Kidney (tissue), 14 donors: Measurements from ENCODE around the gene RALGAPB. TPM values are rescaled to one million over a fixed set of nuclear protein-coding genes. Genes with fewer than 3 reads are reported as not detected.

Experiments used
- DNase-seq, 5 donors: peaks; one replicate each; pipeline ENCODE4 v3.0.0-alpha.2; 2013 to 2020
- FAIRE-seq: peaks from 2 replicates; lab custom pipeline; 2012; peaks lifted over from hg19 to GRCh38; lab: Jason Lieb, UNC
- H3K27ac ChIP-seq, 2 donors: one replicate each; pipeline ENCODE4 v1.7.0; 2013; ENCODE audit warnings: low read depth in 2 of 2, low read length in 2 of 2, inconsistent platforms in 1 of 2
- H3K27me3 ChIP-seq: one replicate; pipeline ENCODE4 v1.7.1; 2013; ENCODE audit warnings: low read length, inconsistent platforms; ENCODE audit not compliant: control insufficient read depth, insufficient read depth
- H3K36me3 ChIP-seq, 3 donors: one replicate each; pipeline versions ENCODE4 v1.7.0 to v1.7.1; 2013; ENCODE audit warnings: low read length in 3 of 3, control low read depth in 1 of 3, inconsistent platforms in 1 of 3; ENCODE audit not compliant: insufficient read depth in 3 of 3, control insufficient read depth in 2 of 3
- H3K4me1 ChIP-seq, 3 donors: one replicate each; pipeline versions ENCODE4 v1.7.0 to v1.7.1; 2013; ENCODE audit warnings: low read length in 3 of 3, inconsistent platforms in 1 of 3, low read depth in 1 of 3; ENCODE audit not compliant: control insufficient read depth in 2 of 3, insufficient read depth in 2 of 3
- H3K4me3 ChIP-seq, 3 donors: one replicate each; pipeline versions ENCODE4 v1.7.0 to v1.8.1; 2013; ENCODE audit warnings: low read length in 3 of 3, control low read depth in 1 of 3, inconsistent platforms in 1 of 3
- H3K9ac ChIP-seq, 3 donors: one replicate each; pipeline versions ENCODE4 v1.7.0 to v1.7.1; 2013; ENCODE audit warnings: low read length in 3 of 3, control low read depth in 1 of 3, inconsistent platforms in 1 of 3
- H3K9me3 ChIP-seq, 3 donors: one replicate each; pipeline versions ENCODE4 v1.7.0 to v1.7.1; 2013; ENCODE audit warnings: low read length in 3 of 3, control low read depth in 1 of 3, inconsistent platforms in 1 of 3; ENCODE audit not compliant: control insufficient read depth in 2 of 3, insufficient read depth in 1 of 3
- intact Hi-C: fragments of 100-400 bp; cut with DNase I; formaldehyde crosslinking; loops from one replicate; pipeline ENCODE4 v1.11.1; 2022
- polyA plus RNA-seq: library from polyadenylated mRNA; stranded (reverse); fragments of 350-450 nt; fragmentation: Illumina TruSeq; extraction: RNeasy Lipid Tissue Mini Kit (QIAGEN cat#74804); gene quantifications from one replicate; pipeline ENCODE4 v1.2.3, GENCODE V29; 2014; ENCODE audit warnings: low read depth, low replicate concordance; ENCODE audit not compliant: insufficient read depth
- total RNA-seq: library from RNA; stranded (reverse); fragmentation: NEBNext Ultra II Directional; extraction: Animal tissue kit (Norgen Biotek cat#: 25700); gene quantifications from one replicate; pipeline ENCODE4 v1.2.1, GENCODE V29; 2021
- TF ChIP-seq, protein P1 (sequence below): IDR thresholded peaks from 3 replicates; pipeline ENCODE4 v1.5.1; 2012; ENCODE audit warnings: mild to moderate bottlenecking, moderate library complexity, borderline replicate concordance; ENCODE audit not compliant: insufficient read depth; ENCODE audit errors: extremely low read depth
- donor health status: control.
- donor health status: control.
- donor health status: control.
- donor health status: control.
- donor health status: control.
- donor health status: DM: yes; HTN: yes; CAD: no.
- donor health status: Normal renal cell carcinoma (clear cell type).

The RALGAPB gene
- total and polyA plus RNA-seq, 2 donors from 2014 or later, result 9.4 to 43.3 TPM

DNA sequence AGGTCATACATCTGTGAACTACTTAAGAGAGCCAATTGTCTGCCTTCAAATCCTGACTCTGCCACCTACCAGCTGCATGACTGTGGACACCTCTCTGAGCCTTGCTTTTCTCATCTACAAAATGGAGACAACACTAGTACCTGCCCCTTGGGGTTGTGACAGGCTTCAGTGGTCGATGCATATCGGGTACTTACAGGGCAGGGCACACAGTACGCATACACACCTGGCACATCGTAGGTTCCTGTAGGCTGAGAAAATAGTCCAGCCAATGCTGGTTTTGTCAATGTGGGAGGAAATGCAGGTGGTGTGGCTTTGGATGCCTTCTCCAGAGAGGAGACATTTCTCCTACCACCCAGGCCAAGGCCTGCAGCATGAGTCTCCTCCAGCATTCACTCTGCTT lies 110.7 kb downstream of the RALGAPB start:
- no peak for FAIRE-seq
- TF ChIP-seq, protein P1, sequence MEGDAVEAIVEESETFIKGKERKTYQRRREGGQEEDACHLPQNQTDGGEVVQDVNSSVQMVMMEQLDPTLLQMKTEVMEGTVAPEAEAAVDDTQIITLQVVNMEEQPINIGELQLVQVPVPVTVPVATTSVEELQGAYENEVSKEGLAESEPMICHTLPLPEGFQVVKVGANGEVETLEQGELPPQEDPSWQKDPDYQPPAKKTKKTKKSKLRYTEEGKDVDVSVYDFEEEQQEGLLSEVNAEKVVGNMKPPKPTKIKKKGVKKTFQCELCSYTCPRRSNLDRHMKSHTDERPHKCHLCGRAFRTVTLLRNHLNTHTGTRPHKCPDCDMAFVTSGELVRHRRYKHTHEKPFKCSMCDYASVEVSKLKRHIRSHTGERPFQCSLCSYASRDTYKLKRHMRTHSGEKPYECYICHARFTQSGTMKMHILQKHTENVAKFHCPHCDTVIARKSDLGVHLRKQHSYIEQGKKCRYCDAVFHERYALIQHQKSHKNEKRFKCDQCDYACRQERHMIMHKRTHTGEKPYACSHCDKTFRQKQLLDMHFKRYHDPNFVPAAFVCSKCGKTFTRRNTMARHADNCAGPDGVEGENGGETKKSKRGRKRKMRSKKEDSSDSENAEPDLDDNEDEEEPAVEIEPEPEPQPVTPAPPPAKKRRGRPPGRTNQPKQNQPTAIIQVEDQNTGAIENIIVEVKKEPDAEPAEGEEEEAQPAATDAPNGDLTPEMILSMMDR, result no peak

DNA sequence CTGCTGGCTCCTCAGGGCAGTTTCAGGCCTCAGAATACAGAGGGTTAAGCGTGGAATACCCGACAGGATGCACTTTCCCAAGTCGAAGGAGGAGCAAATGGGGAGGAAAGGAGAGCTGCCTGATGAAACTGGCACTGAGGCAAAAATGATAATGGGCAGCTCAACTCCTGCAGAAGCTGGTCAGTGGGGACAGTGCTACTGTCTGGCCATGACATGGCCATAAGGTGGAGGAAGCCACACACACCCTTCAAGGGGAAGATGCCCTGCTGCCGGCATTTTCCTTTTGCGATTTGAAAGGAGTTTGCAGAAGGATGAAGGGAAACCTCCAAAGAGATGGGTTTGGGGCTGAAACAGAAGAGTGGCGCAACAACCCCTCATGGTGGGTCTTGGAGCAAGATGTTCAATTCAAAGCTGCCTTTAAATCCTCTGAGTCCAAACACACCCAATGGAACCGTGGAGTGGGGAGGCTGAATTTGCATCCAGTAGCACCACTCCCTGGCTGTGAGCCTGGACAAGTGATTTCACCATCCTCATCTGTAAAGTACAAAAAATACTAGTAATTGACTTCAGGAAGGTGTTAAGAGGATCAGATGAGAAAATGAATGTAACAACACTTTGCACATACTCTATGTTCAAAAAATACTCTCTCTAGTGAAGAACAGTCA lies 111.6 kb downstream of the RALGAPB start:
- no peak for DNase-seq
- H3K9ac ChIP-seq, result no peak overlapping the region
- FAIRE-seq, result no peak
- H3K27ac ChIP-seq, result no peak overlapping the region
- no peaks in the 10 kb centered on the region for H3K27me3 ChIP-seq
- intact Hi-C loops, result no loop called here
- H3K4me3 ChIP-seq, result no peak overlapping the region
- no peaks in the 10 kb centered on the region for H3K9me3 ChIP-seq
- H3K36me3 ChIP-seq, result no peaks in the 10 kb centered on the region
- H3K4me1 ChIP-seq, result peaks cover 0 to 6% (median 0%) of the 10 kb centered on the region in 3 donors
- TF ChIP-seq, protein P1, result no peak

More for the DNA sequence above, 110.7 kb downstream of the RALGAPB start:
- peaks cover 0 to 6% (median 0%) of the 10 kb centered on the region in 3 donors for H3K4me1 ChIP-seq
- no peak overlapping the region for H3K27ac ChIP-seq
- H3K36me3 ChIP-seq, result no peaks in the 10 kb centered on the region
- H3K9me3 ChIP-seq, result no peaks in the 10 kb centered on the region
- H3K4me3 ChIP-seq, result no peak overlapping the region
- intact Hi-C loops, result no loop called here
- DNase-seq, result no peak
- no peaks in the 10 kb centered on the region for H3K27me3 ChIP-seq
- H3K9ac ChIP-seq, result no peak overlapping the region

DNA sequence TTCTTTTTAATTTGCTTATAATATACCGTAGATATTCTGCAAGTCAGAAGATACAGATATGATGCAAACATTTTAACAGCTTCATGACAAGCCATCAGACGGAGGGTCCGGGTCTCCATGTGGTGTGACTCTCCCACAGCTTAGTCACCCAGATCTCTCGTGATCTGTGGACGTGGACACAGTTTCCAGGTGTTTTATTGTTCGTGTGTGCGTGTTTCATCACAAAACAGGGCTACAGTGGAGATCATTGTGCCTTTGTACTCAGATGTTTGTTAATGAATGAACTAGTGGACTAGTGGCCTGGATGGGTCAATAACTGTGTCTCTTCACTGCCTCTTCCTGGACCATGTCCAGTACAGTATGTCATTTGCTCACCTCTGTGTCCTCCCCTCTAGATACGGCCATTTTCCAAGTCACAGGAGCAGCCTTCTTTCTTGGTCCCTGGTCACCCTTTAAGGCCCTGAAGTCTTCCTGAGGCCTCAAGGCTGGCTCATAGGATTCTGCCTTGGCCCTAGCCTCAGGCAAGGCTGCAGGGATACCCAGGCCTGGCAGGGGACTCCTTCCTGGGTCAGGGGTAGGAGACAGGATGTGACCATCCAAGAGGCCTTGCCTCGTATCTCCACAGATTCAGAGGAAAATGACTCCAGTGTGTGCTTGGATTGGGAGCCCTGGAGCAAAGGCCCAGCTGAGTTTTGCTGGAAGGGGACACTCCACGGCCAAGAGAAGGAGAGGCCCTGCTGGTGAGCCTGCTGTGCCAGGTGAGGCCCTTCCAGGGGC lies 112.9 kb downstream of the RALGAPB start:
- Histone ChIP-seq H3K9me3 (no peaks in the 10 kb centered on the region), H3K4me3 (no peak overlapping the region), H3K27me3 (no peaks in the 10 kb centered on the region), H3K36me3 (no peaks in the 10 kb centered on the region), H3K27ac (no peak overlapping the region), H3K4me1 (peaks cover 0 to 6% (median 0%) of the 10 kb centered on the region in 3 donors), H3K9ac (no peak overlapping the region)
- TF ChIP-seq, protein P1, result no peak
- intact Hi-C loops, result no loop called here
- DNase-seq (no peak), FAIRE-seq (no peak)
